HG02763 (cell line): ENCODE results near the gene ATG13.

Source experiments
- ATAC-seq: cut with Tn5 transposase; IDR thresholded peaks from one replicate; pipeline ENCODE4 v1.9.1; 2021; ENCODE audit warnings: mild to moderate bottlenecking, moderate library complexity; ENCODE audit not compliant: unreplicated experiment

Gene ATG13

GRCh38 chr11:46604796-46605195, 12.6 kb upstream of the ATG13 start:
- no peak for ATAC-seq

- ATAC-seq, result no peak
Observed at GRCh38 chr11:46607516-46607915, 9.8 kb upstream of the ATG13 start.

GRCh38 chr11:46609386-46609785, 8.0 kb upstream of the ATG13 start:
- no peak for ATAC-seq

GRCh38 chr11:46611526-46612304, 5.6 kb upstream of the ATG13 start:
- ATAC-seq, result no peak

GRCh38 chr11:46612326-46612725, 5.0 kb upstream of the ATG13 start:
- no peak for ATAC-seq

GRCh38 chr11:46615756-46616155, 1.6 kb upstream of the ATG13 start:
- ATAC-seq, result no peak

- ATAC-seq, result no peak
Observed at GRCh38 chr11:46616551-46617133, 711 bp upstream of the ATG13 start.

GRCh38 chr11:46617972-46618314, 590 bp downstream of the ATG13 start:
- ATAC-seq, result no peak

- ATAC-seq, result no peak
Observed at GRCh38 chr11:46618837-46619236, 1.5 kb downstream of the ATG13 start.

GRCh38 chr11:46625406-46625805, 8.1 kb downstream of the ATG13 start:
- ATAC-seq, result no peak

GRCh38 chr11:46628961-46629360, 11.6 kb downstream of the ATG13 start:
- no peak for ATAC-seq

- ATAC-seq, result no peak
Observed at GRCh38 chr11:46630237-46630636, 12.9 kb downstream of the ATG13 start.

GRCh38 chr11:46631676-46632075, 14.3 kb downstream of the ATG13 start:
- no peak for ATAC-seq

GRCh38 chr11:46632502-46632901, 15.1 kb downstream of the ATG13 start:
- no peak for ATAC-seq

GRCh38 chr11:46633291-46634217, 16.2 kb downstream of the ATG13 start:
- no peak for ATAC-seq

GRCh38 chr11:46635557-46636139, 18.3 kb downstream of the ATG13 start:
- ATAC-seq, result no peak

GRCh38 chr11:46637546-46637945, 20.2 kb downstream of the ATG13 start:
- ATAC-seq, result no peak

- ATAC-seq, result no peak
Observed at GRCh38 chr11:46639197-46639839, 22.0 kb downstream of the ATG13 start.

GRCh38 chr11:46640036-46640788, 22.9 kb downstream of the ATG13 start:
- no peak for ATAC-seq

- no peak for ATAC-seq
Observed at GRCh38 chr11:46641639-46642038, 24.3 kb downstream of the ATG13 start.
